ENCODE data around the gene INPP5D. TPM values are rescaled to one million over a fixed set of nuclear protein-coding genes. Genes with fewer than 3 reads are reported as not detected.
A peak's percentile ranks its signal among the peaks of the same experiment; 100 is the strongest.

The INPP5D gene
- total and polyA plus RNA-seq, 7 experiments from 2014 or later: 41.0 to 232 (median 122) TPM

- no peak for DNase-seq
- Mint-ChIP-seq H3K4me3 (no peak overlapping the region), H3K36me3 (peaks cover 0 to 15% (median 0%) of the 10 kb centered on the region in 5 donors), H3K9me3 (peaks cover 0 to 12% (median 0%) of the 10 kb centered on the region in 11 donors), H3K27ac (no peak overlapping the region), H3K4me1 (peaks cover 32 to 69% (median 46%) of the 10 kb centered on the region in 7 donors), H3K27me3 (no peaks in the 10 kb centered on the region)
- ChIA-PET POLR2A (interaction anchor here (0.6 to 1.2 kb wide), 2 partner anchors 11 to 22 kb away, joined by 3 to 4 read pairs; no protein-coding TSS in a partner anchor), CTCF (no interaction called here)
- no peak for ATAC-seq
- H3K27ac ChIP-seq (ENCODE audit: low read depth, low read length): no peak overlapping the region
- H3K36me3 ChIP-seq (ENCODE audit: control insufficient read depth in 2 of 3, insufficient read depth in 3 of 3, low read length in 3 of 3): no peaks in the 10 kb centered on the region
- peaks cover 35 to 41% of the 10 kb centered on the region in 2 donors for H3K4me1 ChIP-seq (ENCODE audit: control insufficient read depth in 2 of 2, insufficient read depth in 2 of 2, low read length in 2 of 2)
- no peak overlapping the region for H3K4me3 ChIP-seq (ENCODE audit: low read length)
- intact Hi-C loops (cut with micrococcal nuclease): no loop called here
- no peaks in the 10 kb centered on the region for H3K27me3 ChIP-seq (ENCODE audit: control insufficient read depth in 2 of 2, insufficient read depth in 2 of 2, low read length in 2 of 2)
- no peaks in the 10 kb centered on the region for H3K9me3 ChIP-seq (ENCODE audit: control insufficient read depth in 2 of 3, low read length in 3 of 3)
These were observed 175.8 kb downstream of the INPP5D start for GRCh38 chr2:233235977-233236376.

- no peak for ATAC-seq
- H3K9me3 ChIP-seq (ENCODE audit: control insufficient read depth in 2 of 3, low read length in 3 of 3): no peaks in the 10 kb centered on the region
- peak overlapping the region in 2 of 10 donors; percentile 5 to 41 for H3K4me3 Mint-ChIP-seq
- ChIA-PET CTCF (no interaction called here), POLR2A (interaction anchor here (0.6 to 1.2 kb wide), 3 partner anchors 10 to 58 kb away, joined by 3 to 4 read pairs (median 3); no protein-coding TSS in a partner anchor)
- peaks cover 0 to 13% (median 0%) of the 10 kb centered on the region in 11 donors for H3K9me3 Mint-ChIP-seq
- no peaks in the 10 kb centered on the region for H3K36me3 ChIP-seq (ENCODE audit: control insufficient read depth in 2 of 3, insufficient read depth in 3 of 3, low read length in 3 of 3)
- H3K27ac ChIP-seq (ENCODE audit: low read depth, low read length): no peak overlapping the region
- intact Hi-C loops (cut with micrococcal nuclease): no loop called here
- H3K27me3 Mint-ChIP-seq: no peaks in the 10 kb centered on the region
- H3K36me3 Mint-ChIP-seq: peaks cover 0 to 15% (median 0%) of the 10 kb centered on the region in 5 donors
- no peak overlapping the region for H3K4me3 ChIP-seq (ENCODE audit: low read length)
- H3K4me1 Mint-ChIP-seq: peaks cover 42 to 69% (median 55%) of the 10 kb centered on the region in 7 donors
- H3K27me3 ChIP-seq (ENCODE audit: control insufficient read depth in 2 of 2, insufficient read depth in 2 of 2, low read length in 2 of 2): no peaks in the 10 kb centered on the region
- DNase-seq: no peak
- peaks cover 37 to 49% of the 10 kb centered on the region in 2 donors for H3K4me1 ChIP-seq (ENCODE audit: control insufficient read depth in 2 of 2, insufficient read depth in 2 of 2, low read length in 2 of 2)
- H3K27ac Mint-ChIP-seq: peak overlapping the region in 4 of 9 donors; percentile 11 to 71 (median 33)
These were observed 176.9 kb downstream of the INPP5D start for GRCh38 chr2:233236820-233237589.

- peaks cover 0 to 13% (median 0%) of the 10 kb centered on the region in 5 donors for H3K36me3 Mint-ChIP-seq
- Histone ChIP-seq H3K4me3 (ENCODE audit: low read length) (peak overlapping the region; percentile 47), H3K4me1 (ENCODE audit: control insufficient read depth in 2 of 2, insufficient read depth in 2 of 2, low read length in 2 of 2) (peaks cover 32 to 40% of the 10 kb centered on the region in 2 donors), H3K36me3 (ENCODE audit: control insufficient read depth in 2 of 3, insufficient read depth in 3 of 3, low read length in 3 of 3) (no peaks in the 10 kb centered on the region), H3K27ac (ENCODE audit: low read depth, low read length) (peak overlapping the region; percentile 41), H3K9me3 (ENCODE audit: control insufficient read depth in 2 of 3, low read length in 3 of 3) (no peaks in the 10 kb centered on the region), H3K27me3 (ENCODE audit: control insufficient read depth in 2 of 2, insufficient read depth in 2 of 2, low read length in 2 of 2) (no peaks in the 10 kb centered on the region)
- H3K27ac Mint-ChIP-seq: peak overlapping the region; percentile 23 to 90 (median 86)
- CTCF ChIA-PET: no interaction called here
- peaks cover 43 to 71% (median 59%) of the 10 kb centered on the region in 7 donors for H3K4me1 Mint-ChIP-seq
- POLR2A ChIA-PET: interaction anchor here (0.7 to 2.6 kb wide), 3 partner anchors 10 to 58 kb away, joined by 4 to 15 read pairs (median 4); partner anchors contain the start of gene ATG16L1
- H3K9me3 Mint-ChIP-seq: peaks cover 0 to 13% (median 0%) of the 10 kb centered on the region in 11 donors
- no peaks in the 10 kb centered on the region for H3K27me3 Mint-ChIP-seq
- ATAC-seq (peak; percentile 40), DNase-seq (peak in 4 of 9 donors; percentile 14 to 30 (median 25))
- intact Hi-C loops (cut with micrococcal nuclease): no loop called here
- peak overlapping the region; percentile 20 to 85 (median 75) for H3K4me3 Mint-ChIP-seq
These were observed 180.8 kb downstream of the INPP5D start for GRCh38 chr2:233240897-233241296.

GRCh38 chr2:233241803-233242202 lies 181.7 kb downstream of the INPP5D start:
- Mint-ChIP-seq H3K4me3 (peak overlapping the region in 3 of 10 donors; percentile 14 to 79 (median 29)), H3K36me3 (peaks cover 0 to 13% (median 0%) of the 10 kb centered on the region in 5 donors), H3K4me1 (peaks cover 43 to 75% (median 58%) of the 10 kb centered on the region in 7 donors), H3K27me3 (no peaks in the 10 kb centered on the region), H3K9me3 (peaks cover 0 to 13% (median 0%) of the 10 kb centered on the region in 11 donors), H3K27ac (peak overlapping the region; percentile 21 to 90 (median 77))
- no peaks in the 10 kb centered on the region for H3K9me3 ChIP-seq (ENCODE audit: control insufficient read depth in 2 of 3, low read length in 3 of 3)
- intact Hi-C loops (cut with micrococcal nuclease): no loop called here
- H3K36me3 ChIP-seq (ENCODE audit: control insufficient read depth in 2 of 3, insufficient read depth in 3 of 3, low read length in 3 of 3): no peaks in the 10 kb centered on the region
- DNase-seq (no peak), ATAC-seq (no peak)
- no peak overlapping the region for H3K27ac ChIP-seq (ENCODE audit: low read depth, low read length)
- H3K4me1 ChIP-seq (ENCODE audit: control insufficient read depth in 2 of 2, insufficient read depth in 2 of 2, low read length in 2 of 2): peaks cover 32 to 40% of the 10 kb centered on the region in 2 donors
- ChIA-PET POLR2A (interaction anchor here (1.7 kb wide), 1 partner anchor 40 kb away, joined by 3 read pairs; no protein-coding TSS in a partner anchor), CTCF (interaction anchor here (0.6 kb wide), 1 partner anchor 12 kb away, joined by 3 read pairs; no protein-coding TSS in a partner anchor)
- no peaks in the 10 kb centered on the region for H3K27me3 ChIP-seq (ENCODE audit: control insufficient read depth in 2 of 2, insufficient read depth in 2 of 2, low read length in 2 of 2)
- no peak overlapping the region for H3K4me3 ChIP-seq (ENCODE audit: low read length)

- no peaks in the 10 kb centered on the region for H3K9me3 ChIP-seq (ENCODE audit: control insufficient read depth in 2 of 3, low read length in 3 of 3)
- peak; percentile 82 for ATAC-seq
- CTCF ChIA-PET: no interaction called here
- peaks cover 0 to 10% (median 0%) of the 10 kb centered on the region in 11 donors for H3K9me3 Mint-ChIP-seq
- peaks cover 0 to 7% (median 0%) of the 10 kb centered on the region in 5 donors for H3K36me3 Mint-ChIP-seq
- no peak overlapping the region for H3K27ac ChIP-seq (ENCODE audit: low read depth, low read length)
- POLR2A ChIA-PET: interaction anchor here (1.7 kb wide), 1 partner anchor 41 kb away, joined by 3 read pairs; no protein-coding TSS in a partner anchor
- H3K27me3 Mint-ChIP-seq: no peaks in the 10 kb centered on the region
- H3K4me3 Mint-ChIP-seq: peak overlapping the region in 2 of 10 donors; percentile 14 to 29
- H3K4me1 ChIP-seq (ENCODE audit: control insufficient read depth in 2 of 2, insufficient read depth in 2 of 2, low read length in 2 of 2): peaks cover 36 to 45% of the 10 kb centered on the region in 2 donors
- peaks cover 40 to 75% (median 58%) of the 10 kb centered on the region in 7 donors for H3K4me1 Mint-ChIP-seq
- peak overlapping the region; percentile 32 to 90 (median 79) for H3K27ac Mint-ChIP-seq
- H3K4me3 ChIP-seq (ENCODE audit: low read length): no peak overlapping the region
- H3K27me3 ChIP-seq (ENCODE audit: control insufficient read depth in 2 of 2, insufficient read depth in 2 of 2, low read length in 2 of 2): no peaks in the 10 kb centered on the region
- no peaks in the 10 kb centered on the region for H3K36me3 ChIP-seq (ENCODE audit: control insufficient read depth in 2 of 3, insufficient read depth in 3 of 3, low read length in 3 of 3)
- intact Hi-C loops (cut with micrococcal nuclease): no loop called here
- no peak for DNase-seq
These were observed 182.2 kb downstream of the INPP5D start for GRCh38 chr2:233242231-233242927.

GRCh38 chr2:233243348-233243747 lies 183.2 kb downstream of the INPP5D start:
- Histone ChIP-seq H3K4me1 (ENCODE audit: control insufficient read depth in 2 of 2, insufficient read depth in 2 of 2, low read length in 2 of 2) (peaks cover 35 to 44% of the 10 kb centered on the region in 2 donors), H3K9me3 (ENCODE audit: control insufficient read depth in 2 of 3, low read length in 3 of 3) (no peaks in the 10 kb centered on the region), H3K27me3 (ENCODE audit: control insufficient read depth in 2 of 2, insufficient read depth in 2 of 2, low read length in 2 of 2) (no peaks in the 10 kb centered on the region), H3K36me3 (ENCODE audit: control insufficient read depth in 2 of 3, insufficient read depth in 3 of 3, low read length in 3 of 3) (no peaks in the 10 kb centered on the region), H3K27ac (ENCODE audit: low read depth, low read length) (no peak overlapping the region), H3K4me3 (ENCODE audit: low read length) (no peak overlapping the region)
- H3K4me1 Mint-ChIP-seq: peaks cover 42 to 74% (median 56%) of the 10 kb centered on the region in 7 donors
- no peak for DNase-seq
- ChIA-PET POLR2A (interaction anchor here (1.7 kb wide), 1 partner anchor 42 kb away, joined by 3 read pairs; no protein-coding TSS in a partner anchor), CTCF (no interaction called here)
- intact Hi-C loops (cut with micrococcal nuclease): no loop called here
- ATAC-seq: no peak
- peaks cover 0 to 10% (median 0%) of the 10 kb centered on the region in 11 donors for H3K9me3 Mint-ChIP-seq
- no peak overlapping the region for H3K4me3 Mint-ChIP-seq
- H3K27ac Mint-ChIP-seq: peak overlapping the region in 8 of 9 donors; percentile 5 to 90 (median 76)
- peaks cover 0 to 5% (median 0%) of the 10 kb centered on the region in 5 donors for H3K36me3 Mint-ChIP-seq
- no peaks in the 10 kb centered on the region for H3K27me3 Mint-ChIP-seq

Measured in naive thymus-derived CD4-positive, alpha-beta T cell (primary cell).